Activated naive CD4-positive, alpha-beta T cell treated with anti-CD3 and anti-CD28 coated beads, Interleukin-2, amount 10 ng/mL, durations not matched to agents 7 days and 5 days (primary cell): ENCODE measurements around the gene RNF151.

Source experiments
- CTCF ChIA-PET: fragments of 350-600 bp; sonication (Branson Sonifier 250); formaldehyde crosslinking; loops from one replicate; lab custom pipeline; 2021; ENCODE audit warnings: antibody characterized with exemption; lab: Charles Lee
- DNase-seq: peaks from one replicate; pipeline ENCODE4 v3.0.0-alpha.2; 2020
- H3K27ac Mint-ChIP-seq: one replicate; pipeline ENCODE4 v1.8.0; 2021; ENCODE audit warnings: mild to moderate bottlenecking, moderate library complexity, mixed read lengths
- H3K27me3 Mint-ChIP-seq: one replicate; pipeline ENCODE4 v1.8.0; 2021; ENCODE audit warnings: mild to moderate bottlenecking, mixed read lengths
- H3K36me3 Mint-ChIP-seq: one replicate; pipeline ENCODE4 v1.8.0; 2021; ENCODE audit warnings: mixed read lengths
- H3K4me1 Mint-ChIP-seq: one replicate; pipeline ENCODE4 v1.8.0; 2021; ENCODE audit warnings: mixed read lengths
- H3K4me3 Mint-ChIP-seq: one replicate; pipeline ENCODE4 v1.8.0; 2021; ENCODE audit warnings: mild to moderate bottlenecking, moderate library complexity, mixed read lengths
- H3K9me3 Mint-ChIP-seq: one replicate; pipeline ENCODE4 v1.8.0; 2021; ENCODE audit warnings: mixed read lengths

RNF151 gene

DNA sequence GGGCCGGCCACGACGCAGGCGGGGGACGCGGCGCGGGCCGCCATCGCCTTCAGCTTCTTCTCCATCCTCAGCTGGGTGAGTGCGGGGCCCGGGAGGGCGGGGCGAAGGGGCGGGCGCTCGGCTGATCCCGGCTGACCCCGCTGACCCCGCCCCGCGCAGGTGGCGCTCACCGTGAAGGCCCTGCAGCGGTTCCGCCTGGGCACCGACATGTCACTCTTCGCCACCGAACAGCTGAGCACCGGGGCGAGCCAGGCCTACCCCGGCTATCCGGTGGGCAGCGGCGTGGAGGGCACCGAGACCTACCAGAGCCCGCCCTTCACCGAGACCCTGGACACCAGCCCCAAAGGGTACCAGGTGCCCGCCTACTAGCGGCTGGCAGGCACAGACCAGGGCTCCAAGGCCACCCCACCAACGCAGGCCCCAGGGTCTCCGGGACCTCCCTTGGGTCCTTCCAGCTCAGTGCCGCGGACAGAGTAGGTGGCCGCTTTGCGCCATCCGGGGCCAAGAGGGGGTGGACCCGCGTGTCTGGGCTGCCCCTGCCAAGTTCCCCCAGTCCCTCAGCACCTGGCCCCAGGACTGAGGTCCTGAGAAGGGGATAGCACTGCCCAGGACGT, 26.2 kb downstream of the RNF151 start:
- DNase-seq = no peak
- Mint-ChIP-seq H3K36me3 (peaks cover 5% of the 10 kb centered on the region), H3K27ac (no peak overlapping the region), H3K9me3 (no peaks in the 10 kb centered on the region), H3K27me3 (peaks cover 47% of the 10 kb centered on the region), H3K4me3 (no peak overlapping the region), H3K4me1 (peaks cover 25% of the 10 kb centered on the region)
- CTCF ChIA-PET = interaction anchor here (2.2 kb wide), 1 partner anchor 11 kb away, joined by 18 read pairs; no protein-coding TSS in a partner anchor

DNA sequence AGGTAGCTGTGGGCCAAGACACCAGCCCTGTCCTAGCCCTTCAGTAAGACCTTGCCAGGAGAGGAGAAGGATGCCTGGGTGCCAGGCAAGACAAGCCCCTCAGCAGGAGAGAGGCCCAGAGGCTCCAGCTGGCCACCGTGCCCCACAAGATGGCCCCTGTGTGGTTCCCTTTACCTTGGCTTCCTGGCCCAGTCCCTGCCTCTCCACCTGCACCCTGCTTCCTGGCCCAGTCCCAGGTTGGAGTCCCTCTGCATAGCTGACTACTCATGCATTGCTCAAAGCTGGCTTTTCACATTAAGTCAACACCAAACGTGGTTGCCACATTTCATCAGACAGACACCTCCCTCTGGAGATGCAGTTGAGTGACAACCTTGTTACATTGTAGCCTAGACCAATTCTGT, 27.1 kb downstream of the RNF151 start:
- Mint-ChIP-seq H3K36me3 (peaks cover 5% of the 10 kb centered on the region), H3K9me3 (no peaks in the 10 kb centered on the region), H3K4me1 (peaks cover 23% of the 10 kb centered on the region), H3K4me3 (no peak overlapping the region), H3K27ac (peak overlapping the region; percentile 69), H3K27me3 (peaks cover 38% of the 10 kb centered on the region)
- DNase-seq = no peak
- CTCF ChIA-PET = interaction anchor here (1.0 to 2.2 kb wide), 2 partner anchors 10 to 23 kb away, joined by 3 to 18 read pairs; no protein-coding TSS in a partner anchor

DNA sequence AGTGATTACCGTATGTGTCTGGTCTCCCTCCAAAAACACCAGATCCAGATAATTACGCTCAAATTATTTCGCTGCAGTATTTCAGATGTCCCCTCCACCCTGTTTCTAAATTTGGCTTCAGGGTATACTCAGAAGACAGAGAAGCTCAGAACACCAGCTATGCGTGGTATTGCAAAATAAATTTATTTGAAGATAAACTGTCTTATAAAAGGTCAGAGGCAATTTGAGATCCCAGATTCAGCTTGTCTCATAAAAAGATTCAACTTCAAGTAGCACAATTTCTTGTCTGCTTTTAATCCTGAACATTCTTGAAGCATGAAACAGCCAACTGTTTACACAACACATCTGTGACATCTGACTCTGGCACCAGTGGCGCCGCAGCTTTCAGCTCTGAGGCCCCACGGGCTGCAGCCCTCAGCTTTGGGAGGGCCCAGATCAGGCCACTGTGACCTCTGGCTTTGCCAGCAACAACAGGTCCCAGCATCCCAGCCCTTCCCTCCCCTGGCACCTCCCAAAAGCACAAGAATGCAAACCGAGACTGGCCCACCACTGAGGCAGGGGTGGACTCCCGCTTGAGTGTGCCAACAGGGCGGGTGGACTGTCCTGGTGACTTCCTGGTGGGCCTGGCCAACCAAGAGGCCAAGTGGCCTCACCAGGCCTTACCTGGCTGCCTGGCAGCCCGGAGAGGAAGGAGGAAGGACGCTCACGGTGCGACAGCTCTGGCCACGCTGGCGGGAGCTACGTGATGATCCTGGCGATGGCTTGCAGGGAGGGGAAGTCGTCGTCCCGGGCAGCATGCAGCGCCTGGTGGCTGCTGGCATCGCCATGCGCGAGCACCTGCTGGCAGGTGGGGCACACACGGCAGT, 31.1 kb downstream of the RNF151 start:
- Mint-ChIP-seq H3K27ac (no peak overlapping the region), H3K9me3 (no peaks in the 10 kb centered on the region), H3K4me1 (peaks cover 5% of the 10 kb centered on the region), H3K27me3 (peaks cover 9% of the 10 kb centered on the region), H3K4me3 (no peak overlapping the region), H3K36me3 (peaks cover 19% of the 10 kb centered on the region)
- CTCF ChIA-PET = interaction anchor here (1.3 kb wide), 1 partner anchor 143 kb away, joined by 3 read pairs; no protein-coding TSS in a partner anchor
- no peak for DNase-seq

- Mint-ChIP-seq H3K9me3 (no peaks in the 10 kb centered on the region), H3K27me3 (peaks cover 5% of the 10 kb centered on the region), H3K4me1 (peaks cover 5% of the 10 kb centered on the region), H3K36me3 (peaks cover 20% of the 10 kb centered on the region), H3K27ac (no peak overlapping the region), H3K4me3 (no peak overlapping the region)
- CTCF ChIA-PET = no interaction called here
- DNase-seq = no peak
These were observed 31.7 kb downstream of the RNF151 start for GRCh38 chr16:1998360-1998835.

- Mint-ChIP-seq H3K9me3 (no peaks in the 10 kb centered on the region), H3K4me3 (no peak overlapping the region), H3K36me3 (peaks cover 20% of the 10 kb centered on the region), H3K27ac (no peak overlapping the region), H3K4me1 (peaks cover 6% of the 10 kb centered on the region), H3K27me3 (no peaks in the 10 kb centered on the region)
- DNase-seq = no peak
- CTCF ChIA-PET = no interaction called here
These were observed 32.5 kb downstream of the RNF151 start for GRCh38 chr16:1998852-1999801.

GRCh38 chr16:1999866-2000514, 33.3 kb downstream of the RNF151 start:
- Mint-ChIP-seq H3K4me3 (no peak overlapping the region), H3K9me3 (no peaks in the 10 kb centered on the region), H3K4me1 (peaks cover 12% of the 10 kb centered on the region), H3K27me3 (no peaks in the 10 kb centered on the region), H3K27ac (no peak overlapping the region), H3K36me3 (peaks cover 20% of the 10 kb centered on the region)
- CTCF ChIA-PET = no interaction called here
- DNase-seq = no peak

DNA sequence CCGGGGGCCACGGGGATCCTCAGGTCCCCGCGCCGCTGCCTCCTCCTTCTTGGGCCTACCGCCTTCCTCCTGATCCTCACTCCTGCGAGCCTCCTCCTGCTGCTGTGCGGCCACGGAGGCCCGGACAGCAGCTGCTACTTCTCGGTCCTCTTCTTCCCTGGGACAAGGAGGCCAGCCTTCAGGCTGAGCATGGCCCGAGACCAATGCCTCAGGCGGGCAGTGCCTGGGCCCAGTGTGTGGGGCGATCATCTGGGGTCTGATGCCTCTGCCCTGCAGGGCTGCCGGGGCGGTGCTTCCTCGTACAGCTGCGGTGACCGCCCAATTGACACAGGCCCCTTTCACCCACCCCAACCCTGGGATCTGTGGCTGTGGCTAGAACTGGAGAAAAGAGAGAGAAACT, 34.4 kb downstream of the RNF151 start:
- no peaks in the 10 kb centered on the region for H3K27me3 Mint-ChIP-seq
- H3K36me3 Mint-ChIP-seq = peaks cover 21% of the 10 kb centered on the region
- CTCF ChIA-PET = no interaction called here
- H3K4me3 Mint-ChIP-seq = no peak overlapping the region
- DNase-seq = no peak
- H3K4me1 Mint-ChIP-seq = peaks cover 19% of the 10 kb centered on the region
- no peaks in the 10 kb centered on the region for H3K9me3 Mint-ChIP-seq
- H3K27ac Mint-ChIP-seq = no peak overlapping the region

- peaks cover 23% of the 10 kb centered on the region for H3K36me3 Mint-ChIP-seq
- no peaks in the 10 kb centered on the region for H3K27me3 Mint-ChIP-seq
- no peak overlapping the region for H3K27ac Mint-ChIP-seq
- CTCF ChIA-PET = no interaction called here
- H3K4me3 Mint-ChIP-seq = no peak overlapping the region
- DNase-seq = no peak
- H3K4me1 Mint-ChIP-seq = peaks cover 23% of the 10 kb centered on the region
- H3K9me3 Mint-ChIP-seq = no peaks in the 10 kb centered on the region
These were observed 35.0 kb downstream of the RNF151 start for GRCh38 chr16:2001456-2002355.

GRCh38 chr16:2002406-2003230, 36.0 kb downstream of the RNF151 start:
- no peak overlapping the region for H3K27ac Mint-ChIP-seq
- peaks cover 20% of the 10 kb centered on the region for H3K36me3 Mint-ChIP-seq
- H3K27me3 Mint-ChIP-seq = no peaks in the 10 kb centered on the region
- H3K4me3 Mint-ChIP-seq = no peak overlapping the region
- CTCF ChIA-PET = interaction anchor here (0.6 to 2.3 kb wide), 7 partner anchors 9 to 250 kb away, joined by 3 to 18 read pairs (median 8); partner anchors contain the start of gene ECI1
- DNase-seq = no peak
- H3K4me1 Mint-ChIP-seq = peaks cover 30% of the 10 kb centered on the region
- no peaks in the 10 kb centered on the region for H3K9me3 Mint-ChIP-seq

DNA sequence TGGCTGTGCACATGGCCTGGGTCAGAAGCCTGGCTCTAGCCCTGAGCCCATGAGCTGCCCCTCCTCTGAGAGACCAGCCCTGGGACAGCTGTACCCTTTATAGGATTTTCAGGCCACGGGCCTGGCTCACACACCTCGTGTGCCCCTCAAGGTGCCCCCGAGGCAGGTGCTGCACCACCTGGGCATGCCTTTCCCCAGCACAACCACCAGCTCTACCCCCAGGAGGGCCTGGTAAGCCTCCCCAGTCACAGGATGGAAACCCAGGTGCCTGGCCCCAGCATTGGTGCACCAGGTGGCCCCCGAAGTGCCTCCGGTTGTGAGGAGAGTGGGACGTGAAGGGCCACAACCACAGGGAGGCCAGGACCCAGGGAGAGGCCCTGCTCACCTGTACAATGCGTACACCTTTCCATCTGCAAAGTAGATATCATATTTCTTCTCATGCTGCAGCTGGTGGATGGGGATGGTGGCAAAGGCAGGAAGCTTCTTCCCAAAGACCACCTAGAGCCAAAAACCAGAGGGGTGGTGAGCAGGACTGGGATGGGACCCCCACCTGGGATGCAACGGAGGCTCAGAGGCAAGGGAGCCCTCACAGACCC, 36.7 kb downstream of the RNF151 start:
- H3K4me1 Mint-ChIP-seq = peaks cover 37% of the 10 kb centered on the region
- no peak overlapping the region for H3K27ac Mint-ChIP-seq
- CTCF ChIA-PET = interaction anchor here (0.6 to 2.3 kb wide), 16 partner anchors 10 to 249 kb away, joined by 3 to 18 read pairs (median 5); partner anchors contain the start of genes ECI1, GFER, NPW and RPS2
- H3K27me3 Mint-ChIP-seq = no peaks in the 10 kb centered on the region
- no peaks in the 10 kb centered on the region for H3K9me3 Mint-ChIP-seq
- H3K4me3 Mint-ChIP-seq = no peak overlapping the region
- no peak for DNase-seq
- H3K36me3 Mint-ChIP-seq = peaks cover 19% of the 10 kb centered on the region

GRCh38 chr16:2003827-2004641, 37.4 kb downstream of the RNF151 start:
- H3K4me1 Mint-ChIP-seq = peaks cover 43% of the 10 kb centered on the region
- H3K27me3 Mint-ChIP-seq = no peaks in the 10 kb centered on the region
- CTCF ChIA-PET = interaction anchor here (0.7 to 2.3 kb wide), 22 partner anchors 8 to 248 kb away, joined by 3 to 18 read pairs (median 5); partner anchors contain the start of genes ECI1, GFER, NPW and RAB26
- no peak overlapping the region for H3K27ac Mint-ChIP-seq
- no peak overlapping the region for H3K4me3 Mint-ChIP-seq
- peak; percentile 93 for DNase-seq
- H3K36me3 Mint-ChIP-seq = peaks cover 23% of the 10 kb centered on the region
- H3K9me3 Mint-ChIP-seq = no peaks in the 10 kb centered on the region
